ENCODE measurements around the gene ADAMTS17. TPM values are rescaled to one million over a fixed set of nuclear protein-coding genes. Genes with fewer than 3 reads are reported as not detected.
A peak's percentile ranks its signal among the peaks of the same experiment; 100 is the strongest.

The ADAMTS17 gene
- total RNA-seq, 1 donor from 2014 or later, result 2.3 TPM

DNA sequence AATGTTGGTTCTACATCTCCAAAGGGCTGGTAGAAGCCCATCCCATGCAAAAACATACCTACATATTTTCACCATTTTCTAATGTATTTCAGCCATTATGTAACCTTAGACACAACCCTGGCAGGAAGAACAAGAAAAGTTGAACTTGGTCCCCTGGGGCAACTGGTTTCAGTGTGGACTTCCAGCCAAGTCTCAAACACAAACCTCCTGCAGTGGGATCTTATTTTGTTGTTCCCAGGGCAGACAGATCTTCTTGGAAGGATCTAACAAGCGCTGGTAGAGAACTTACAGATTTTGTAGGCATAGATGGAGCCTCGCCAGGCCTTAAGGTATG, 96.3 kb downstream of the ADAMTS17 start:
- no peak for DNase-seq (ENCODE audit: low read depth)
- Histone ChIP-seq H3K27me3 (ENCODE audit: control insufficient read depth, insufficient read depth, low read length) (no peaks in the 10 kb centered on the region), H3K36me3 (ENCODE audit: control insufficient read depth, insufficient read depth, low read length) (no peaks in the 10 kb centered on the region), H3K4me3 (ENCODE audit: low read depth, low read length) (no peak overlapping the region)
- no peak for TF ChIP-seq CTCF (IDR thresholded peaks at IDR 0.05; ENCODE audit: insufficient read depth, low read length, poor library complexity, severe bottlenecking)

DNA sequence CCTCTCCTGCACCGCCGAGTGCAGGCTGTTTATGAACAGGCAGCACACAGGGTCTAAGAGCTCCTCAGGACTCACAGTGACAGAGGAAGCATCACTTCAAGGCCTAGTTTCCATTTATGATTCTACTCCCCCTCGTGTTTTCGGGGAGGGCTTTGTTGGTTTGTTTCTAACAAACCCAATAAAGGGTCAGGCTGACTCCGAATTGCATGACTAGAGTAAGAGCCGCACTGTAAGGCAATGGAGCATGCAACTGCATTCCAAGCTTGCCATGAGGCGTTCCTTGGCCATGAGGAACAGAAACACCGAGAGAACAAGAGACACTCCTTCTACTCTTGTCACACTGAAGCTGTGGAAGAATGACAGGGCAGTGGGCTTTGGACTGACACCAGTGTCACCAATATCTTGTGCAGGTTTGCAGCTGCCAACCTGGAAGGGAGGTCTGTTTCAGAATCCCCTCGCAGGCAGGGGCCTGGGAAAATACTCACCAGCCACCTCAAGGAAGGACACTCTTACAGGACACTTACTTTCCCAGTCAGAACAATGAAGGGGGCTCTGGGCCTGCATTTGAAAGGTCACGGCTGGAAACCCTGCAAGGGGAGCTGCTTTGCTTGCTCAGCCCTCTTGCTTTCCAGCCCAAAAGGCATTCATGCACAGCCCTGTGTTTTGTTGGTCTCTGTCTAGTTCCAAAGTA, 96.8 kb downstream of the ADAMTS17 start:
- no peak for TF ChIP-seq CTCF (IDR thresholded peaks at IDR 0.05; ENCODE audit: insufficient read depth, low read length, poor library complexity, severe bottlenecking)
- Histone ChIP-seq H3K27me3 (ENCODE audit: control insufficient read depth, insufficient read depth, low read length) (no peaks in the 10 kb centered on the region), H3K36me3 (ENCODE audit: control insufficient read depth, insufficient read depth, low read length) (no peaks in the 10 kb centered on the region), H3K4me3 (ENCODE audit: low read depth, low read length) (no peak overlapping the region)
- DNase-seq (ENCODE audit: low read depth), result no peak

DNA sequence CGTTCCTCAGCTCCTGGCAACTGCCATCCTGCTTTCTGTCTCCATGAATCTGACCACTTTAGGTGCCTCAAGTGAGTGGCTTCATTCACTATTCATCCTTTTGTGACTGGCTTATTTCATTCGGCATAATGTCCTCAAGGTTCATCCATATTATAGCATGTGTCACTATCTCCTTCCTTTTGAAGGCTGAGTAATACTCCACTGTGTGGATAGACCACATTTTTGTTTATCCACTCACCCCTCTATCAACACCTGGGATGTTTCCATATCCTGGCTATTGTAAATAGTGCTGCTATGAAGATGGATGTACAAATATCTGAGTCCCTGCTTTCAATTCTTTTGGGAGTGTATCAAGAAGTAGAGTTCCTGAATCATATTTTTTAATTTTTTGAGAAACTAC, 98.8 kb downstream of the ADAMTS17 start:
- TF ChIP-seq CTCF (IDR thresholded peaks at IDR 0.05; ENCODE audit: insufficient read depth, low read length, poor library complexity, severe bottlenecking), result no peak
- H3K27me3 ChIP-seq (ENCODE audit: control insufficient read depth, insufficient read depth, low read length), result no peaks in the 10 kb centered on the region
- DNase-seq (ENCODE audit: low read depth), result no peak

GRCh38 chr15:100241572-100242482, 99.9 kb downstream of the ADAMTS17 start:
- Histone ChIP-seq H3K27me3 (ENCODE audit: control insufficient read depth, insufficient read depth, low read length) (no peaks in the 10 kb centered on the region), H3K4me3 (ENCODE audit: low read depth, low read length) (no peak overlapping the region), H3K36me3 (ENCODE audit: control insufficient read depth, insufficient read depth, low read length) (no peaks in the 10 kb centered on the region)
- DNase-seq (ENCODE audit: low read depth), result peak; percentile 58
- TF ChIP-seq CTCF (IDR thresholded peaks at IDR 0.05; ENCODE audit: insufficient read depth, low read length, poor library complexity, severe bottlenecking), result no peak

More for the DNA sequence above, 98.8 kb downstream of the ADAMTS17 start:
- Histone ChIP-seq H3K4me3 (ENCODE audit: low read depth, low read length) (no peak overlapping the region), H3K36me3 (ENCODE audit: control insufficient read depth, insufficient read depth, low read length) (no peaks in the 10 kb centered on the region)

GRCh38 chr15:100236981-100237720, 104.6 kb downstream of the ADAMTS17 start:
- H3K36me3 ChIP-seq (ENCODE audit: control insufficient read depth, insufficient read depth, low read length), result no peaks in the 10 kb centered on the region
- no peak for TF ChIP-seq CTCF (IDR thresholded peaks at IDR 0.05; ENCODE audit: insufficient read depth, low read length, poor library complexity, severe bottlenecking)
- no peaks in the 10 kb centered on the region for H3K27me3 ChIP-seq (ENCODE audit: control insufficient read depth, insufficient read depth, low read length)
- no peak overlapping the region for H3K4me3 ChIP-seq (ENCODE audit: low read depth, low read length)
- no peak for DNase-seq (ENCODE audit: low read depth)
